GM19239 (cell line): ENCODE results near the gene COL24A1.

Experiments
- DNase-seq: peaks from one replicate; pipeline ENCODE4 v3.0.0; 2011; ENCODE audit warnings: low spot score; ENCODE audit not compliant: insufficient read length
- FAIRE-seq: peaks from 2 replicates; lab custom pipeline; 2011; peaks lifted over from hg19 to GRCh38; lab: Jason Lieb, UNC

Gene COL24A1

GRCh38 chr1:86156566-86157455 is at the start of gene COL24A1:
Gene COL24A1, minus strand, starts transcription at chr1:86156772. Its CDS starts 376 bp downstream, at chr1:86156396.
- DNase-seq, result no peak
- FAIRE-seq, result no peak

GRCh38 chr1:86205741-86206140 is 49.2 kb upstream of the COL24A1 start:
- FAIRE-seq, result no peak
- no peak for DNase-seq

DNA sequence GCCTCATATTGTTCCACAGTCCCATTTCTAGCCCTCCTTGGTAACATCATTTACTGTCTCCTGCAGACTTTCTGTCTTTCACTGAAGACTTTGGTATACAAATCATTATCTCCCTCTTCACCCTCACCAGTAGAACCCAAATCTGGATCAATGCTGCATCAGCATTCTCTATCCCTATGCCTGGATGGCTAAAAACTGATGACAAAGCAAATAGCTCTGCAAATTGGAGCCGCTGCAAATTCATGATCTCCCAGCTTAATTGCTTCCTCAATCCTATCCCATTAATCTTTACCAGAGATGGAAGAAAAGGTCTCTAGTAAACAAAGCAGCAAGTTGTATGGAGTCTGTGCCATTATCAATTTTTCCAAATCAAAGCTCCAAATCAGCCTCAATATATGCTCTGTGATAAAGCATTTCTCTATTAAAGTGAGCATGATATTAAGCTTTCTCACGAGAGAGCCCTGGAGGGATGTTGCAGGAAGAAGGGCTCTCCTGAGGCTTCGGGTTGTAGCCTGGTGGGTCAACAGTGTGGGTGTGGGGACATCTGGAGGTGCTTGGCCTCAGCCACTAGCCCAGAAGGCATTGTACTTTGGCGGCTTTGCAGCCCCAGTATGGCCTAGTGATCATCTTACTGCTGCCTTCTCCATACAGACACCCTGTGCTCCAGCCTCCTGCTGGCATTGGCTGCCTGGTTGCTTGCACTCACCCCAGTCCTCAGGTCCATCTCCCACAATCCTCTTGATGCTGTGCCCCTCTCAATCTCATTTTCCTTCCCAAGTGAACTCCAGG is 46.2 kb upstream of the COL24A1 start:
- no peak for DNase-seq
- FAIRE-seq, result no peak

GRCh38 chr1:86201311-86201710 is 44.7 kb upstream of the COL24A1 start:
- DNase-seq (no peak), FAIRE-seq (no peak)

DNA sequence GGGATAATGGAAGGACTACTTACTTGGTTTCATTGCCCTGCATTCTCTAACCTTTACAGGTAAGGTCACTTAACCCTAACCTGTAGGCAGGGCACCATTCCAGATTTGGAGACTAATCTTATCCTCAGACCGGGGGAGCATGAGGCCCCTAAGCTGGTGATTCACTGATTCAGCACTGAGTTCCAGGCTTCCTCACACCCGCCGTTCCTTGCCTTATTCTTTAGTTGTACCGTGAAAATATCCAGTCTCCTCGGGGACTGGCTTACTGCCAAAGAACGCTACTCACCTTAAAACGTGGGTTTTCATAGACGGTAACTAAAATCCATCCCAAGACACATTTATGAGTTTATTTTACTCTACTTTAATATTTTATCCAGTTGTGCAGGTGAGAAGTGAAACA is 44.3 kb upstream of the COL24A1 start:
- DNase-seq, result no peak
- no peak for FAIRE-seq

- no peak for FAIRE-seq
- DNase-seq, result no peak
Observed at GRCh38 chr1:86197206-86197855, 40.8 kb upstream of the COL24A1 start.

GRCh38 chr1:86195281-86195680 is 38.7 kb upstream of the COL24A1 start:
- no peak for DNase-seq
- FAIRE-seq, result no peak

GRCh38 chr1:86194491-86195034 is 38.0 kb upstream of the COL24A1 start:
- FAIRE-seq (no peak), DNase-seq (no peak)

- FAIRE-seq (no peak), DNase-seq (no peak)
Observed at GRCh38 chr1:86192417-86192816, 35.8 kb upstream of the COL24A1 start.

- no peak for DNase-seq
- FAIRE-seq, result no peak
Observed at GRCh38 chr1:86191958-86192357, 35.4 kb upstream of the COL24A1 start.

DNA sequence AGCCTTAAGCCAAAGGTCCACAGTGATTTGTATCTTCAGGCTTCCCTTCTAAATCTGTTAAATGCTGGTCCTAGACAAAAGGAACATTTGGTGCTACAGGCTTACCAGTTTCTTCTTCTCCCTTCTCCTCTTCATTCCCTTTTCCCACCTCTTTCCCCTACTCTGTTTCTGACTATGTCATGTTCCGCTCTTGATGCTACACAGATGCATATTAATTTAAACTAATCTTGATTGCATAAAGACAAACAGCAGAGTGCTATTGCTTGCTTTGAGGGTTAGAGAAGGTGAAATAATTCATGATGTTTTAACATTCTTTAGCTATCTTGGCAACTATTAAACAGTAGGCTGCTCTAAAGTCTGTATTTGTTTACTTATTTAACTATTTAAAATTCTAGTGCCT is 34.3 kb upstream of the COL24A1 start:
- FAIRE-seq (no peak), DNase-seq (no peak)

GRCh38 chr1:86184426-86184825 is 27.9 kb upstream of the COL24A1 start:
- FAIRE-seq, result no peak

DNA sequence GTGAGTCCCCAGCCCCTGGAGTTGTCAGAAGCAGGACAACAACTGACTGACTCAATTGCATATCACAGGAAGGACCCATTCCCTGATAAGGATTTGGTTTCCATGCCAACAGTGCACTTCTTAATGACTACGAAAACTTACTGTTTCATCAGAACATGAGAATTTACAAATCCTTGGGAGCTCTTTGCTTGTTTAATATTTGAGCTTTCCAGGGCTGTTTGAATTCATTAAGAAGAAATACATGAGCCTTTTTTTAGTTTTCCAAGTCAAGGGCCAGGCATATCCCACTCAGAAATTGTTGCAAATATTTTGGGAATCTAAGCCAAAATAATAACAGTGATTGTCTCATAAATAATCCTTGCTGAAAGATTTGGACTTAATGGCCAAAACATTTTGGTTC is 27.2 kb upstream of the COL24A1 start:
- FAIRE-seq (no peak), DNase-seq (no peak)

More at GRCh38 chr1:86184426-86184825, 27.9 kb upstream of the COL24A1 start:
- DNase-seq, result no peak

DNA sequence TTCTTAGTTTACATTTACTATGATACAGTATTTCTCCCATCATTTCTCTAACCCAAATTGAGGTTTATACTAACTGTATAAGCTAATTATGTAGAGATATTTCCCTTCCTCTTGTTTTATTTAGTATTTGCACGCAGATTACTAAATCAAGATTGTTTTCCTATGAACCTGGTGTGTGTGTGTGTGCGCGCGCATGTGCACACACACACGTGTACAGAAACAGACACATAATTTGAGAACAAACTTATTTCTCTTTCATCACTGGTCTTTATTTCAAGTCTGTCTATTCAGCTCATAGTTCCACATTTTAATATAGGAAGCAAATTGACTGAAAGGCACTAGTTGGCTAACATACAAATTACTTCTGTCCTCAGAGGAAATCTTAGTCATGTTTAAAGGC is 19.7 kb upstream of the COL24A1 start:
- FAIRE-seq, result no peak
- no peak for DNase-seq

- no peak for DNase-seq
- no peak for FAIRE-seq
Observed at GRCh38 chr1:86175756-86176155, 19.2 kb upstream of the COL24A1 start.

- DNase-seq (no peak), FAIRE-seq (no peak)
Observed at GRCh38 chr1:86169625-86170024, 13.1 kb upstream of the COL24A1 start.

DNA sequence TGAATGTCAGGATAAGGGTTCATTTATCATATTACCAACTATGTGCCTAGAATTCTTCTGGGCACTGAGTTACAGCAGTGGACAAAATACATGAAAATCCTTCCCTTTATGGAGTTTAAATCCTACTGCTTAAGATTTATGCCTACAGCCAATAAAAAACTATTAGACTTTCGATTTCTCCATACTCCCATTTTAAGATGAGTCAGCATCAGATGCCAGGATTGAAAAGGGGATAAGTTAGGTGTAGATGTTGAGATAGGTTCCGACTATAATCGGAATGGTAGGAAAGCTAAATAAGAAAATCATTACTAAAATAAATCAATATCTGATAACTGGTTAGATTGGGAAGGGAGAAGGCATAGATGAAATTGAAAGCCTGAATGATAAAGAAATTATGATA is 3.2 kb upstream of the COL24A1 start:
- FAIRE-seq, result no peak

DNA sequence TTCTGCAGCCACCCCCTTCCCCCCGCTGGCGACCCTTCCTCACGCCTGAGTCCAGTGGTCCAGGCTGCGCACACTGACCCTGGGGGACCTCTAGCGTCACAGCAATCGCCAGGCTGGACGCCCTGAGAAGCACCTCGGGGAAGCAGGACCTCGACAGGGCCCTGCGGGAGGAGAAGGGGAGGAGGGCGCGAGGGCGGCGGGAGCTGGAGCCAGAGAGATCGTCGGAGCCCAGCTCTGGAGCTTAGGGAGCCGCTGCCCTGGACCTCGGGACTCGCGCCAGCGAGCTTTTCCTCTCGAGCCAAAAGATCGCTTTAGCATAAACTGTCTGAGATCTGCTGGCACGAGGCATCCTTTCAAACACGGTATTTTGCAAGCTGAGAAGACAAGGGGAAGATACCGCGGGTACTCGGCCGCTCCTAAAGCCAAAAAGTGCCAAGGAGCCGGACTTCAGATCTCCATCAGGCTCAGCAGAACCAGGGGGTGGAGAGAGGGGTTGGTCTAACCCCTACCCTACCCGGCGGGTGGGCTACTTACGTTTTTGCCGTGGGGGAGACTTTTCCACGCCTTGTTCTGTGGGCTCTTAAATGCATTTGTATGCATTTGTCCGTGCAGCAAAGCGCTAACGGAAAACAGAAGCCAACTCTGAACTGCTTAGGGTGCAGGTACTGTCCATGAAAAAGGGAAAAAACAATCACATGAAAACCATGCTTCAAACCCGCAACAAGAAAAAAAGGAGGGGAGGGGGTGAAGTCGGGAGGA is 586 bp downstream of the COL24A1 start:
- no peak for DNase-seq
- FAIRE-seq, result no peak

More for the DNA sequence above, 3.2 kb upstream of the COL24A1 start:
- DNase-seq, result no peak

- no peak for DNase-seq
- no peak for FAIRE-seq
Observed at GRCh38 chr1:86155051-86155806, 1.3 kb downstream of the COL24A1 start.
